HL-60 (cell line): ENCODE results near the gene DNMT1.

Experiments used
- DNase-seq, 2 experiments: peaks; one replicate each; pipeline ENCODE4 v3.0.0-alpha.2; 2010 to 2020; ENCODE audit warnings: low read depth in 1 of 2, low spot score in 1 of 2
- H3K27ac ChIP-seq: fragments of 250-450 bp; sonication (Bioruptor Pico); replicated peaks from 2 replicates; pipeline ENCODE4 v1.5.1; 2020; ENCODE audit warnings: mild to moderate bottlenecking, moderate library complexity
- H3K27me3 ChIP-seq: fragments of 250-450 bp; sonication (Bioruptor Pico); 2 replicates; pipeline ENCODE4 v1.5.1; 2021; ENCODE audit warnings: mild to moderate bottlenecking, moderate library complexity; ENCODE audit not compliant: insufficient read depth, poor library complexity, severe bottlenecking
- H3K4me3 ChIP-seq: replicated peaks from 2 replicates; pipeline ENCODE4 v1.5.1; 2011; ENCODE audit warnings: mild to moderate bottlenecking, control low read depth, low read length; ENCODE audit not compliant: insufficient read depth
- CTCF ChIP-seq: IDR thresholded peaks from one replicate; pipeline ENCODE4 v1.5.1; 2011; ENCODE audit warnings: low read length, control low read depth, inconsistent platforms; ENCODE audit not compliant: insufficient read depth
- GABPA ChIP-seq: IDR thresholded peaks from 2 replicates; pipeline ENCODE4 v1.6.1; 2012; ENCODE audit warnings: low read depth
- POLR2AphosphoS5 ChIP-seq: IDR thresholded peaks from 2 replicates; pipeline ENCODE4 v1.6.1; 2012; ENCODE audit warnings: low read depth
- REST ChIP-seq: IDR thresholded peaks from 2 replicates; pipeline ENCODE4 v1.6.1; 2012; ENCODE audit warnings: low read depth; ENCODE audit not compliant: insufficient replicate concordance
- SPI1 ChIP-seq: IDR thresholded peaks from 2 replicates; pipeline ENCODE4 v1.6.1; 2012; ENCODE audit warnings: low read depth, mild to moderate bottlenecking, borderline replicate concordance

Gene DNMT1

DNA sequence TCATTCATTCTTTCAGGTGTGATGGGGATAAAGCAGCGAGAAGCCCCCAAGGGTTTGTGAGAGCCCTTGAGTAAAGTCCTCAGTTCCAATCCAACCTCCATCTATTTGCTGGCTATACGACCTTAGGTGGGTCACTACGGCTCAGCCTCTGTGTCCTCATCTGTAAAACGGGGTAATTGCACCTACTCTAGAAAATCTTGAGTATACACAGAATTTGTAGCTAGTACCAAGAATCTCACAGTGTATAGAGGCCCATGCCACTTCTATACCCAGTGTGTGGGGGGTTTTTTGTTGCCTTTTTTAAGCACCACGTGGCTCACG lies 406 bp upstream of the DNMT1 start:
- peak overlapping the region; percentile 95 for H3K4me3 ChIP-seq
- no peak for DNase-seq
- peak overlapping the region; percentile 99 for H3K27ac ChIP-seq
- no peak for TF ChIP-seq REST
- TF ChIP-seq GABPA: no peak
- no peak for TF ChIP-seq POLR2AphosphoS5
- TF ChIP-seq SPI1: no peak
- no peak for TF ChIP-seq CTCF
- H3K27me3 ChIP-seq: no peaks in the 10 kb centered on the region

GRCh38 chr19:10193790-10194499 lies 808 bp downstream of the DNMT1 start:
- Histone ChIP-seq H3K4me3 (peak overlapping the region; percentile 95), H3K27me3 (no peaks in the 10 kb centered on the region), H3K27ac (peak overlapping the region; percentile 99)
- TF ChIP-seq POLR2AphosphoS5 (no peak), REST (peak; percentile 2), GABPA (0 out of 2 replicates have a peak, but pooled peaks have one; percentile 63)
- DNase-seq: no peak

GRCh38 chr19:10192922-10193321 lies 1.8 kb downstream of the DNMT1 start:
- TF ChIP-seq REST: no peak
- no peak for TF ChIP-seq GABPA
- TF ChIP-seq POLR2AphosphoS5: no peak
- Histone ChIP-seq H3K27ac (peak overlapping the region; percentile 99; the same call in 1 of the 2 replicates), H3K27me3 (no peaks in the 10 kb centered on the region), H3K4me3 (peak overlapping the region; percentile 95; the same call in 1 of the 2 replicates)
- DNase-seq: no peak

DNA sequence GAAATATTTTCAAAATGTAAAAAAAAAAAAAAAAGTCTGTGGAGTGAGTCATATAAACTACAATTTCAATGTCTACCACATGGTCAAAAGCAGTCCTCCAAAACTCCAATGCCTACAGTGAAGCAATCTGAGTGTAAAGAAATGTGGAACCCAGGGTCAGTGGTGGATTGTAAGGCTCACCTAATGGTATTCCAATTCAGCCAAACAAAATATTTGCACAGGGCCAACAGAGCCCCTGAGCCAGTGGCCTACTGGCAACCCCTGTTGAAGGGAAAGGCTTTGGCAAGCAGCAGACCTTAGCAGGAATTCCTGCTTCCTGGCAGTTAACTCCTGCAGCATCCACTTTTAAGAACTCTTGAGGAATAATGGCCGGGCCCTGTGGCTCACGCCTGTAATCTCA lies 3.4 kb downstream of the DNMT1 start:
- H3K4me3 ChIP-seq: no peak overlapping the region
- TF ChIP-seq POLR2AphosphoS5 (no peak), REST (no peak), CTCF (no peak), GABPA (no peak), SPI1 (no peak)

More for the DNA sequence above, 3.4 kb downstream of the DNMT1 start:
- no peak for DNase-seq
- Histone ChIP-seq H3K27ac (no peak overlapping the region), H3K27me3 (no peaks in the 10 kb centered on the region)
